ENCODE measurements around the gene CCDC51. TPM values are rescaled to one million over a fixed set of nuclear protein-coding genes. Genes with fewer than 3 reads are reported as not detected.
A peak's percentile ranks its signal among the peaks of the same experiment; 100 is the strongest.

Gene CCDC51
- polyA plus RNA-seq, 2 of the 4 experiments (the other 2 are of a cell fraction), result 19.8 to 26.7 TPM

- CTCF ChIA-PET, result interaction anchor here (1.3 to 13.6 kb wide), 3 partner anchors 11 to 156 kb away, joined by 3 to 488 read pairs (median 270); no protein-coding TSS in a partner anchor
- WGBS (ENCODE audit: missing lambda C conversion rate), result 76% methylated on average over 6 of the region's 8 CpGs
- H3K9me3 ChIP-seq, result no peaks in the 10 kb centered on the region
- no peak overlapping the region for H3K4me3 ChIP-seq
- TF ChIP-seq KDM1A (IDR thresholded peaks at IDR 0.05; ENCODE audit: low read depth), result no peak
- no peak for TF ChIP-seq NR3C1 (IDR thresholded peaks at IDR 0.05)
- no peak for TF ChIP-seq CBX8 (IDR thresholded peaks at IDR 0.05)
- no peak for TF ChIP-seq POLR2AphosphoS2 (conservative IDR thresholded peaks at IDR 0.05; ENCODE audit: low read length)
- no peak for TF ChIP-seq TFCP2L1 (CRISPR knock-in tag; IDR thresholded peaks at IDR 0.05)
- TF ChIP-seq PHF8 (IDR thresholded peaks at IDR 0.05; ENCODE audit: borderline replicate concordance, low read depth), result no peak
- TF ChIP-seq HOXA7 (CRISPR knock-in tag; IDR thresholded peaks at IDR 0.05), result no peak
- TF ChIP-seq ZSCAN20 (CRISPR knock-in tag; IDR thresholded peaks at IDR 0.05), result no peak
- no peak for TF ChIP-seq CHD4 (IDR thresholded peaks at IDR 0.05; ENCODE audit: borderline replicate concordance)
- TF ChIP-seq CBX2 (IDR thresholded peaks at IDR 0.05; ENCODE audit: borderline replicate concordance, low read depth), result no peak
- TF ChIP-seq, protein P1, sequence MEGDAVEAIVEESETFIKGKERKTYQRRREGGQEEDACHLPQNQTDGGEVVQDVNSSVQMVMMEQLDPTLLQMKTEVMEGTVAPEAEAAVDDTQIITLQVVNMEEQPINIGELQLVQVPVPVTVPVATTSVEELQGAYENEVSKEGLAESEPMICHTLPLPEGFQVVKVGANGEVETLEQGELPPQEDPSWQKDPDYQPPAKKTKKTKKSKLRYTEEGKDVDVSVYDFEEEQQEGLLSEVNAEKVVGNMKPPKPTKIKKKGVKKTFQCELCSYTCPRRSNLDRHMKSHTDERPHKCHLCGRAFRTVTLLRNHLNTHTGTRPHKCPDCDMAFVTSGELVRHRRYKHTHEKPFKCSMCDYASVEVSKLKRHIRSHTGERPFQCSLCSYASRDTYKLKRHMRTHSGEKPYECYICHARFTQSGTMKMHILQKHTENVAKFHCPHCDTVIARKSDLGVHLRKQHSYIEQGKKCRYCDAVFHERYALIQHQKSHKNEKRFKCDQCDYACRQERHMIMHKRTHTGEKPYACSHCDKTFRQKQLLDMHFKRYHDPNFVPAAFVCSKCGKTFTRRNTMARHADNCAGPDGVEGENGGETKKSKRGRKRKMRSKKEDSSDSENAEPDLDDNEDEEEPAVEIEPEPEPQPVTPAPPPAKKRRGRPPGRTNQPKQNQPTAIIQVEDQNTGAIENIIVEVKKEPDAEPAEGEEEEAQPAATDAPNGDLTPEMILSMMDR (IDR thresholded peaks at IDR 0.05), result no peak
- no peak for TF ChIP-seq ZC3H11A (IDR thresholded peaks at IDR 0.05)
- TF ChIP-seq FOXS1 (CRISPR knock-in tag; IDR thresholded peaks at IDR 0.05), result no peak
- TF ChIP-seq RARB (CRISPR knock-in tag; IDR thresholded peaks at IDR 0.05), result no peak
- no peak for TF ChIP-seq PBX3 (IDR thresholded peaks at IDR 0.05)
- no peak for TF ChIP-seq REST (IDR thresholded peaks at IDR 0.05)
- peaks cover 62% of the 10 kb centered on the region for H3K4me1 ChIP-seq
- no peak for ATAC-seq
- no peak overlapping the region for H3K4me2 ChIP-seq
- POLR2A ChIA-PET, result no interaction called here
- DNase-seq (ENCODE audit: low read depth in 1 of 2, low spot score in 1 of 2), result no peak
- FAIRE-seq, result no peak
- H3K27ac ChIP-seq, result 0 out of 6 replicates have a peak overlapping the region, but pooled peaks of 1 of the 2 experiments have one; percentile 26
Observed at GRCh38 chr3:48431224-48432029, 8.5 kb downstream of the CCDC51 start.

GRCh38 chr3:48430708-48431101 lies 9.2 kb downstream of the CCDC51 start:
- no peak overlapping the region for H3K4me3 ChIP-seq
- POLR2A ChIA-PET, result no interaction called here
- peak overlapping the region in 1 of 2 experiments; percentile 100; a peak in 3 of 6 replicates for H3K27ac ChIP-seq
- DNase-seq (ENCODE audit: low read depth in 1 of 2, low spot score in 1 of 2) (no peak), FAIRE-seq (no peak), ATAC-seq (no peak)
- CTCF ChIA-PET, result interaction anchor here (1.0 to 13.6 kb wide), 4 partner anchors 11 to 237 kb away, joined by 3 to 488 read pairs (median 137); no protein-coding TSS in a partner anchor
- WGBS (ENCODE audit: missing lambda C conversion rate), result 75% methylated on average over 1 of the region's 1 CpG
- peaks cover 66% of the 10 kb centered on the region for H3K4me1 ChIP-seq
- TF ChIP-seq, protein P2, sequence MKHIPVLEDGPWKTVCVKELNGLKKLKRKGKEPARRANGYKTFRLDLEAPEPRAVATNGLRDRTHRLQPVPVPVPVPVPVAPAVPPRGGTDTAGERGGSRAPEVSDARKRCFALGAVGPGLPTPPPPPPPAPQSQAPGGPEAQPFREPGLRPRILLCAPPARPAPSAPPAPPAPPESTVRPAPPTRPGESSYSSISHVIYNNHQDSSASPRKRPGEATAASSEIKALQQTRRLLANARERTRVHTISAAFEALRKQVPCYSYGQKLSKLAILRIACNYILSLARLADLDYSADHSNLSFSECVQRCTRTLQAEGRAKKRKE (CRISPR knock-in tag; IDR thresholded peaks at IDR 0.05; ENCODE audit: low read depth), result no peak
- TF ChIP-seq USF2 (IDR thresholded peaks at IDR 0.05) (no peak), ESRRA (IDR thresholded peaks at IDR 0.05; ENCODE audit: borderline replicate concordance, low read length) (no peak), TP53 (CRISPR knock-in tag; IDR thresholded peaks at IDR 0.05) (no peak), BHLHE40 (IDR thresholded peaks at IDR 0.05; ENCODE audit: low read depth, low read length) (no peak), FOSL2 (IDR thresholded peaks at IDR 0.05) (no peak), FOSL2 (CRISPR knock-in tag; IDR thresholded peaks at IDR 0.05) (no peak), CEBPB (IDR thresholded peaks at IDR 0.05) (no peak), NPAS2 (CRISPR knock-in tag; IDR thresholded peaks at IDR 0.05; ENCODE audit: borderline replicate concordance) (no peak), POLR2AphosphoS2 (conservative IDR thresholded peaks at IDR 0.05; ENCODE audit: low read length) (no peak), ZFP36 (IDR thresholded peaks at IDR 0.05; ENCODE audit: borderline replicate concordance, partially characterized antibody) (no peak), HEYL (CRISPR knock-in tag; IDR thresholded peaks at IDR 0.05) (no peak), MAFK (IDR thresholded peaks at IDR 0.05; ENCODE audit: partially characterized antibody) (no peak)
- TF ChIP-seq, protein P3, sequence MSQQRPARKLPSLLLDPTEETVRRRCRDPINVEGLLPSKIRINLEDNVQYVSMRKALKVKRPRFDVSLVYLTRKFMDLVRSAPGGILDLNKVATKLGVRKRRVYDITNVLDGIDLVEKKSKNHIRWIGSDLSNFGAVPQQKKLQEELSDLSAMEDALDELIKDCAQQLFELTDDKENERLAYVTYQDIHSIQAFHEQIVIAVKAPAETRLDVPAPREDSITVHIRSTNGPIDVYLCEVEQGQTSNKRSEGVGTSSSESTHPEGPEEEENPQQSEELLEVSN (IDR thresholded peaks at IDR 0.05; ENCODE audit: borderline replicate concordance, low read depth), result no peak
- H3K4me2 ChIP-seq, result peak overlapping the region; percentile 79; the same call in 2 of the 3 replicates
- H3K9me3 ChIP-seq, result no peaks in the 10 kb centered on the region

All from A549 (cell line).